GM12874 (cell line): Measurements from ENCODE around the gene TMEM247.

Experiments used
- CTCF ChIP-seq: IDR thresholded peaks from 2 replicates; pipeline ENCODE4 v1.5.1; 2011; ENCODE audit warnings: low read depth, mild to moderate bottlenecking, control low read depth, low read length, moderate library complexity; ENCODE audit not compliant: insufficient read depth

Gene TMEM247

GRCh38 chr2:46492301-46492700 is 12.9 kb downstream of the TMEM247 start:
- TF ChIP-seq CTCF = no peak

- TF ChIP-seq CTCF = no peak
Observed at GRCh38 chr2:46493241-46493970, 14.0 kb downstream of the TMEM247 start.

- no peak for TF ChIP-seq CTCF
Observed at GRCh38 chr2:46493971-46494250, 14.5 kb downstream of the TMEM247 start.

GRCh38 chr2:46494596-46494995 is 15.2 kb downstream of the TMEM247 start:
- no peak for TF ChIP-seq CTCF

- TF ChIP-seq CTCF = no peak
Observed at GRCh38 chr2:46495231-46496030, 16.1 kb downstream of the TMEM247 start.

GRCh38 chr2:46497766-46498165 is 18.4 kb downstream of the TMEM247 start:
- no peak for TF ChIP-seq CTCF

- TF ChIP-seq CTCF = no peak
Observed at GRCh38 chr2:46498681-46499080, 19.3 kb downstream of the TMEM247 start.
